Rectal smooth muscle tissue (tissue), 1 donor: ENCODE measurements around the gene YRDC.

Experiments
- H3K27ac ChIP-seq: one replicate; pipeline ENCODE4 v1.7.0; 2013; ENCODE audit warnings: low read depth, low read length, inconsistent platforms
- H3K27me3 ChIP-seq: one replicate; pipeline ENCODE4 v1.7.0; 2013; ENCODE audit warnings: low read length; ENCODE audit not compliant: control insufficient read depth, insufficient read depth
- H3K36me3 ChIP-seq: one replicate; pipeline ENCODE4 v1.7.0; 2013; ENCODE audit warnings: low read length; ENCODE audit not compliant: control insufficient read depth, insufficient read depth
- H3K4me1 ChIP-seq: one replicate; pipeline ENCODE4 v1.7.0; 2013; ENCODE audit warnings: low read length; ENCODE audit not compliant: control insufficient read depth, insufficient read depth
- H3K4me3 ChIP-seq: one replicate; pipeline ENCODE4 v1.7.0; 2013; ENCODE audit warnings: low read length
- H3K9ac ChIP-seq: one replicate; pipeline ENCODE4 v1.7.0; 2013; ENCODE audit warnings: low read length

YRDC gene

DNA sequence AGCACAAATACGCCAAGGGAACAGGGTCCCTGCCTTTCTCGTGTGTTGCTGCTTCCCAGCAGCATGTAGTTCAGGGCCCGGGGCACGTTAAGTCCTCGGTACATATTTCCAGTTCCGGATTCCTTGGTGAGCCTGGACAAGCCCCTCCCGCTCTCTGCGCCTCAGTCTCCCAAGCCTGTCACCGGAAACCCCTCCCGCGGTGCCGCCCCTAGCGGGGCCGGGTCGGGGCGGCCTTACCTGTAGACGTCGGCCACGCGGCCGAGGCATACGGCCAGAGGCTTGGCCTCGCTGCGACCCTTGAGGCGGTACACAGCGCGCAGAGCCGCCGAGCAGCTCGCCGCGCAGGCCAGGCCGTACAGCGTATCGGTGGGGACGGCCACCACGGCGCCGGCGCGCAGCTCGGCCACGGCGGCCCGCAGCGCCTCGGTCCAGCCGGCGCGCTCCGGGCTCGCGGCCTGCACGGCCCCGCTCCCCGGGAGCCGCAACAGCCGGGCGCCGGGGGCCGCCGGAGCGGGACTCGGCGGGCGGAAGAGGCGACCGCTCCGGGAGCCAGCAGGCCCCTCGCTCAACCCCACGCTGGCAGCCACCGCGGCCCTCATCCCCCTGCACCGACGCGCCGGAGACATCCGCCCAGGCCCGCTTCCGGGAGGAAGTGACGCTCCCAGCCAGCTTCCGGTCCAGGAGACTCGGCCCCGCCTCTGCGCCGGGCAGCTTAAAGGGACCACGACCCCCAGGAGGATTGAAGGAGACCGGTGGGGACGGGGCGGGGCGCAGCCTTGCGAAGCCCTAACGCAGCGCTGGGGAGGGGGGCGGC is at the start of gene YRDC, which contains the start of gene C1orf122:
YRDC (minus strand) TSS at position 654 of the 814 bp plus-strand sequence; CDS start at position 626, 28 bp downstream.
C1orf122 (plus strand) TSS at position 236 of the 814 bp plus-strand sequence. CDS start 615 bp downstream, outside the sequence.
- H3K36me3 ChIP-seq = peaks cover 27% of the 10 kb centered on the region
- peaks cover 8% of the 10 kb centered on the region for H3K4me1 ChIP-seq
- H3K4me3 ChIP-seq = peak within 1 kb of the TSS; percentile 91
- peak within 1 kb of the TSS; percentile 91 for H3K9ac ChIP-seq
- no peaks in the 10 kb centered on the region for H3K27me3 ChIP-seq
- peak within 1 kb of the TSS; percentile 90 for H3K27ac ChIP-seq

GRCh38 chr1:37854406-37854805 is 46.4 kb upstream of the YRDC start:
- no peak overlapping the region for H3K27ac ChIP-seq
- no peak overlapping the region for H3K9ac ChIP-seq
- peaks cover 9% of the 10 kb centered on the region for H3K4me1 ChIP-seq
- H3K27me3 ChIP-seq = no peaks in the 10 kb centered on the region
- no peaks in the 10 kb centered on the region for H3K36me3 ChIP-seq
- H3K4me3 ChIP-seq = no peak overlapping the region

DNA sequence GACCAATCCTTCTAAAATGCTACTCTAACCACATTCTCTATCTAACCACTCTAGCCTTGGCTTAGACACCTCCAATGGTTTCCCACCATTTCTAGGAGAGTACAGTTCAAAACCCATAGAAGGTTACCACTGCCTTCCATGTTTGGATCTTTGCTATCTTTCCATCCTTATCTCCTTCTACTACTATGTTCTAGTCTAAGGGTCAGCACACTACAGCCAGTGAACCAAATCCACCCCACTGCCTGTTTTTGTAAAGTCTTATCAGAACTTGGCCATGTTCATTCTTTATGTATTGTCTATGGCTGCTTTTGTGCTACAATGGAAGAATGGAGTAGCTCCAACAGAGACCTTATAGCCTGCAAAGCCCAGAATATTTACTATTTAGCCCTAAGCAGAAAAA is 45.1 kb upstream of the YRDC start:
- Histone ChIP-seq H3K27ac (no peak overlapping the region), H3K4me3 (no peak overlapping the region), H3K4me1 (peaks cover 3% of the 10 kb centered on the region), H3K27me3 (no peaks in the 10 kb centered on the region), H3K36me3 (no peaks in the 10 kb centered on the region), H3K9ac (no peak overlapping the region)

DNA sequence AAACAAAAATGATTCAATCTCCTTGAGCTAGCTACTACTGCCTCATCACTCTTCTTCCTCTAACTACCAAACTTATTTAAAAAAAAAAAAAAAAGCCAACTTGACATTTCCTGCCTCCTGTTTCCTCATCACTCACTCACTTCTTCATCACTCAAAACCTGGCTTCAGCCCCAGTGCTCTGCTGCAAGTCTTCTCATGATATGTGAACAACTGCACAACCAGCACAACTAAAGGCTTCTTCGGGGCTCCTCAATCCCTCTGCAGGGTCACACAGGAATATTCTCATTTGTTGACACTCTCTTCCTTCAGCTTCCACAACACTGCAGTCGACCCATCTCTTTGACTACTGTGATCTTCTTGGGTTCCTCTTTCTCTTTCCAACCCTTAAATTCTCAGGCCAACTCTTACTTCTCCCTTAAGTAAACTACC is 43.8 kb upstream of the YRDC start:
- Histone ChIP-seq H3K36me3 (no peaks in the 10 kb centered on the region), H3K27me3 (no peaks in the 10 kb centered on the region), H3K9ac (no peak overlapping the region), H3K27ac (no peak overlapping the region), H3K4me1 (no peaks in the 10 kb centered on the region), H3K4me3 (no peak overlapping the region)

- Histone ChIP-seq H3K36me3 (no peaks in the 10 kb centered on the region), H3K4me1 (no peaks in the 10 kb centered on the region), H3K4me3 (no peak overlapping the region), H3K27me3 (no peaks in the 10 kb centered on the region), H3K27ac (no peak overlapping the region), H3K9ac (no peak overlapping the region)
These were observed 43.3 kb upstream of the YRDC start for GRCh38 chr1:37851262-37851661.

DNA sequence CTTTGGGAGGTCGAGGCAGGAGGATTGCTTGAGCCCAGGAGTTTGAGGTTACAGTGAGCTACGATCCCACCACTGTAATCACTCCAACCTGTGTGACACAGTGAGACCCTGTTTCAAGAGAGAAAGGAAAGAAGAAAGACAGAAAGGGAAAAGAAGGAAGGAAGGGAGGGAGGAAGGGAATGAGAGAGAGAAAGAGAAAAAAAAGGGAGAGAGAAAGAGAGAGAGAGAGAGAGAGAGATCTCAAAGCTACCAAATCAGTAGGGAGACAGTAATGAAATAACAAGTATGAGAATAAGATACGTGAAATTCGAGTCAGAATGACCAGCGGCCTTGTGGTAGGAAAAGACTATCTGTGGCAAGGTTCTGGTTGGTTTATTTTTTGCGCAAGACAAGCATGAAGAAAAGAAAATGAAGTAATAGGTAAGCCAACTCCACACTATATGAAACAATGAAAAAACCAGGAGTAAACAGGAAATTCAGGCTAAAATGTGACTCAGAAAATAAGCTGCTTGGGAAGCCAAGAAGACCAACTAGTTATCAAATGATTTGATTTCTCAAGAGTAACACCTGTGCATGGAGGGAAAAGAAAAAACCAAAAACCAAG is 42.4 kb upstream of the YRDC start:
- Histone ChIP-seq H3K36me3 (no peaks in the 10 kb centered on the region), H3K4me3 (no peak overlapping the region), H3K27me3 (no peaks in the 10 kb centered on the region), H3K4me1 (no peaks in the 10 kb centered on the region), H3K9ac (no peak overlapping the region), H3K27ac (no peak overlapping the region)

DNA sequence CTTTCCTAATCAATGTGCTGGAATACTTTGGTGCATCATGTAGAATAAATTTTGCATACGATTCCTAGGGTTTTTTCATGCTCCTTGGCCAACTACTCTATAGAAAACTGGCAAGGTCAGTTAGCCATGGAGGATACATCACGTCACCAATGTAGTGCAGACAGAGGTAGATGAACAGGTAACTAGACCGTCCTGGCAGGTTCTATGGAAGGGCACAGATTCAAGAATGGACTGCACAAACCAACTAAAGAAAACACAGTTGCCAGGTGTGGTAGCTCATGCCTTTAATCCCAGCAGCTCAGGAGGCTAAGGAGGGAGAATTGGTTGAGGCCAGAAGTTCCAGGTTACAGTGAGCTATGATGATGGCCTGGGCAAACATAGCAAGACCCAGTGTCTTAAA is 41.5 kb upstream of the YRDC start:
- no peaks in the 10 kb centered on the region for H3K27me3 ChIP-seq
- no peaks in the 10 kb centered on the region for H3K4me1 ChIP-seq
- H3K36me3 ChIP-seq = no peaks in the 10 kb centered on the region
- no peak overlapping the region for H3K4me3 ChIP-seq
- H3K9ac ChIP-seq = no peak overlapping the region
- no peak overlapping the region for H3K27ac ChIP-seq

GRCh38 chr1:37846647-37847339 is 38.8 kb upstream of the YRDC start:
- Histone ChIP-seq H3K9ac (no peak overlapping the region), H3K4me1 (no peaks in the 10 kb centered on the region), H3K4me3 (no peak overlapping the region), H3K36me3 (no peaks in the 10 kb centered on the region), H3K27me3 (no peaks in the 10 kb centered on the region), H3K27ac (no peak overlapping the region)

DNA sequence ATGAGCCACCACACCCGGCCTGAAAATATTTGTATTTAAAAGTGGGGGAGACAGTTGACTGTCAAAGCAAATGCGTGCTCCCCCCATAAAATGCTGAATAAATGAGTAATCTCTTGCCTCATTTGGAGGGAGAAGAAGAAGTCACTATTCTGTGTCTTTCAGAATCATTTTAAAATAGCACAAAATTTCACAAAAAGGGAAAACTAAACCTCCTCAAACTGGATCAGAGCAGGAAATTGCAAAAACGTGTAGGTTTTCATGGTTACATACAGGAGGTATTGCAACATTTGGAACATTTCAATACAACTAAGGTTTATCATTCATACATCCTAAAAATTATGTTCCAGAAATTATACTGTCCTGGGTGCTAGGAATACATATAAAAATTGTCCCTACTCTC is 37.8 kb upstream of the YRDC start:
- H3K27ac ChIP-seq = no peak overlapping the region
- no peaks in the 10 kb centered on the region for H3K4me1 ChIP-seq
- no peaks in the 10 kb centered on the region for H3K36me3 ChIP-seq
- H3K4me3 ChIP-seq = no peak overlapping the region
- no peaks in the 10 kb centered on the region for H3K27me3 ChIP-seq
- no peak overlapping the region for H3K9ac ChIP-seq

GRCh38 chr1:37845049-37845646 is 37.1 kb upstream of the YRDC start:
- Histone ChIP-seq H3K4me3 (no peak overlapping the region), H3K4me1 (no peaks in the 10 kb centered on the region), H3K27me3 (no peaks in the 10 kb centered on the region), H3K36me3 (no peaks in the 10 kb centered on the region), H3K9ac (no peak overlapping the region), H3K27ac (no peak overlapping the region)

DNA sequence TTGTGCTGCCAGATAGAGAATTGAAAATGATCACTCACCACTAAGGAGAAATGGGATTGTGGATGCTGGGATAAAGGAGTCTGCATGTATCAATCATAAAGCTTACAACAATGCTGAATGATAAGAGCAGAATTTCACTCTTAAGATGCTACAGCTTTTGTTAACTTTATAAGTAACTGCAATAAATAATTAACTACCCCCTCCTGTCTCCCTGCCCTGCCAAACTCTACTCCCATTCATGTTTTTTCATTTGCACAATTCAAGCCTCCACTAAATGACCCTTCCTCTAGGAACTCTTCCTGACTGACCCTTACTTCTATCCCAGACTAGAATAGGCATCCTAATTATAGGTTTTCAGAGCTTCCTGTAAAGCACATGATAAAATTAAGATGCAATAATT is 36.5 kb upstream of the YRDC start:
- Histone ChIP-seq H3K27ac (no peak overlapping the region), H3K4me1 (no peaks in the 10 kb centered on the region), H3K27me3 (no peaks in the 10 kb centered on the region), H3K4me3 (no peak overlapping the region), H3K36me3 (peaks cover 5% of the 10 kb centered on the region), H3K9ac (no peak overlapping the region)

GRCh38 chr1:37841652-37842051 is 33.6 kb upstream of the YRDC start:
- Histone ChIP-seq H3K4me1 (no peaks in the 10 kb centered on the region), H3K36me3 (peaks cover 13% of the 10 kb centered on the region), H3K4me3 (no peak overlapping the region), H3K27me3 (no peaks in the 10 kb centered on the region), H3K9ac (no peak overlapping the region), H3K27ac (no peak overlapping the region)
